ENCODE data around the gene UBASH3A. TPM values are rescaled to one million over a fixed set of nuclear protein-coding genes. Genes with fewer than 3 reads are reported as not detected.

Gene UBASH3A
- total and polyA plus RNA-seq, 4 donors = 0.58 to 0.88 (median 0.67) TPM

DNA sequence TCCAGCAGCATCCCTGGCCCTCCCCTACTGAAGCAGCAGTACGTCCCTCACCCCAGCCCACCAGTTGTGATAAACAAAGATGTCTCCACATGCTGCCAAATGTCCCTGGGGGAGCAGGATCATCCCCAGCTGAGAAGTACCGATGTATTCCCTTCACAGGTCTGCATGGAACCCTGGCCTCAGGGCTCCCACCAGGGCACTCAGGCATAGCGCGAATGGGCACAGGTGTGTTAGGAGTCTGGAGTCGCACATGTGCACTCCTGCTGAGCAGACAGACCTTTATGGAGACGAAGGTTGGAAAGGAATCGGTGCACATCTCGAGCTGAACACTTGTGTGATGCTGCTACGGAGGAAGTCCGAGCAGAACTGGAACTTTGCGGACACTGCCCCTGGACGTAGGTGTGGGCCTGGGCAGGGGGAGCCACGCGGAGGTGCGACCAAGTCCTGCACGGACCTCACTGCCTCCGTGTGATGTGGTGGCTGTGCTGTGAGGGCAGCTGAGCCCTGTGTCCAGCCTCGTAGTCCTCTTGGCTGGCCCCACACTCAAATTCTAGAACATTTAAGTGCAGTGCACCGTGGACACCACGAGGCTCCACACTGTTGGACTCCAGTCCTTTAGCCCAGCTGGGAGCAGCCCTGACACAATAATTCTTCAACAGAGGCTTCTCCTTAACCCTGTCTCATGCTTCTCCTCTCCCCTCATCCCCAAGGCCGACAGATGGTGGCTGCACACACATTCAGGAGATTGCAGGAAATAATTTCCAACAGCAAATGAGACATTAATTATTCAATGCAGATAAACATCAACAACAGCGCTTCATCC is 48.9 kb downstream of the UBASH3A start:
- TF ChIP-seq, protein P1, sequence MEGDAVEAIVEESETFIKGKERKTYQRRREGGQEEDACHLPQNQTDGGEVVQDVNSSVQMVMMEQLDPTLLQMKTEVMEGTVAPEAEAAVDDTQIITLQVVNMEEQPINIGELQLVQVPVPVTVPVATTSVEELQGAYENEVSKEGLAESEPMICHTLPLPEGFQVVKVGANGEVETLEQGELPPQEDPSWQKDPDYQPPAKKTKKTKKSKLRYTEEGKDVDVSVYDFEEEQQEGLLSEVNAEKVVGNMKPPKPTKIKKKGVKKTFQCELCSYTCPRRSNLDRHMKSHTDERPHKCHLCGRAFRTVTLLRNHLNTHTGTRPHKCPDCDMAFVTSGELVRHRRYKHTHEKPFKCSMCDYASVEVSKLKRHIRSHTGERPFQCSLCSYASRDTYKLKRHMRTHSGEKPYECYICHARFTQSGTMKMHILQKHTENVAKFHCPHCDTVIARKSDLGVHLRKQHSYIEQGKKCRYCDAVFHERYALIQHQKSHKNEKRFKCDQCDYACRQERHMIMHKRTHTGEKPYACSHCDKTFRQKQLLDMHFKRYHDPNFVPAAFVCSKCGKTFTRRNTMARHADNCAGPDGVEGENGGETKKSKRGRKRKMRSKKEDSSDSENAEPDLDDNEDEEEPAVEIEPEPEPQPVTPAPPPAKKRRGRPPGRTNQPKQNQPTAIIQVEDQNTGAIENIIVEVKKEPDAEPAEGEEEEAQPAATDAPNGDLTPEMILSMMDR (IDR thresholded peaks at IDR 0.05; ENCODE audit: control extremely low read depth, extremely low read depth) = no peak
- Histone ChIP-seq H3K4me1 (ENCODE audit: control insufficient read depth in 5 of 5, insufficient read depth in 5 of 5, low read length in 5 of 5) (no peaks in the 10 kb centered on the region), H3K27me3 (ENCODE audit: control insufficient read depth in 3 of 3, insufficient read depth in 3 of 3, low read length in 2 of 3) (no peaks in the 10 kb centered on the region), H3K9me3 (ENCODE audit: control insufficient read depth in 4 of 4, insufficient read depth in 3 of 4, low read length in 3 of 4) (no peaks in the 10 kb centered on the region), H3K9ac (ENCODE audit: insufficient read depth in 1 of 2, low read length in 2 of 2) (no peak overlapping the region), H3K27ac (ENCODE audit: low read depth in 1 of 2, low read length in 1 of 2) (no peak overlapping the region), H3K36me3 (ENCODE audit: control insufficient read depth in 4 of 4, insufficient read depth in 4 of 4, low read length in 4 of 4) (no peaks in the 10 kb centered on the region), H3K4me3 (no peak overlapping the region)
- DNase-seq (no peak), ATAC-seq (ENCODE audit: insufficient read depth, low FRiP score) (no peak)
- 90 to 93% methylated on average over 22 of the region's 22 CpGs for WGBS, 2 donors

GRCh38 chr21:42453224-42453985 is 49.7 kb downstream of the UBASH3A start:
- no peak for ATAC-seq (ENCODE audit: insufficient read depth, low FRiP score)

GRCh38 chr21:42453986-42454570 is 50.4 kb downstream of the UBASH3A start:
- TF ChIP-seq, protein P1 (IDR thresholded peaks at IDR 0.05; ENCODE audit: control extremely low read depth, extremely low read depth) = no peak
- 84 to 85% methylated on average over 19 of the region's 19 CpGs for WGBS, 2 donors
- DNase-seq = no peak

More at GRCh38 chr21:42453224-42453985, 49.7 kb downstream of the UBASH3A start:
- no peak overlapping the region for H3K4me3 ChIP-seq
- H3K36me3 ChIP-seq (ENCODE audit: control insufficient read depth in 4 of 4, insufficient read depth in 4 of 4, low read length in 4 of 4) = no peaks in the 10 kb centered on the region
- no peak overlapping the region for H3K27ac ChIP-seq (ENCODE audit: low read depth in 1 of 2, low read length in 1 of 2)
- TF ChIP-seq, protein P1 (IDR thresholded peaks at IDR 0.05; ENCODE audit: control extremely low read depth, extremely low read depth) = no peak
- no peak overlapping the region for H3K9ac ChIP-seq (ENCODE audit: insufficient read depth in 1 of 2, low read length in 2 of 2)
- H3K27me3 ChIP-seq (ENCODE audit: control insufficient read depth in 3 of 3, insufficient read depth in 3 of 3, low read length in 2 of 3) = no peaks in the 10 kb centered on the region
- H3K4me1 ChIP-seq (ENCODE audit: control insufficient read depth in 5 of 5, insufficient read depth in 5 of 5, low read length in 5 of 5) = no peaks in the 10 kb centered on the region
- 54 to 59% methylated on average over 18 of the region's 18 CpGs for WGBS, 2 donors
- DNase-seq = peak in 2 of 3 donors; percentile 17 to 20
- H3K9me3 ChIP-seq (ENCODE audit: control insufficient read depth in 4 of 4, insufficient read depth in 3 of 4, low read length in 3 of 4) = no peaks in the 10 kb centered on the region

More at GRCh38 chr21:42453986-42454570, 50.4 kb downstream of the UBASH3A start:
- Histone ChIP-seq H3K9ac (ENCODE audit: insufficient read depth in 1 of 2, low read length in 2 of 2) (no peak overlapping the region), H3K4me1 (ENCODE audit: control insufficient read depth in 5 of 5, insufficient read depth in 5 of 5, low read length in 5 of 5) (no peaks in the 10 kb centered on the region), H3K4me3 (no peak overlapping the region), H3K27ac (ENCODE audit: low read depth in 1 of 2, low read length in 1 of 2) (no peak overlapping the region), H3K36me3 (ENCODE audit: control insufficient read depth in 4 of 4, insufficient read depth in 4 of 4, low read length in 4 of 4) (no peaks in the 10 kb centered on the region), H3K27me3 (ENCODE audit: control insufficient read depth in 3 of 3, insufficient read depth in 3 of 3, low read length in 2 of 3) (no peaks in the 10 kb centered on the region), H3K9me3 (ENCODE audit: control insufficient read depth in 4 of 4, insufficient read depth in 3 of 4, low read length in 3 of 4) (no peaks in the 10 kb centered on the region)
- no peak for ATAC-seq (ENCODE audit: insufficient read depth, low FRiP score)
